Activated T-cell treated with anti-CD3 and anti-CD28 coated beads, Interleukin-2, amount 50 U/mL, for 1 hour (primary cell): ENCODE measurements around the gene ZFAND2A.

Experiments
- DNase-seq: peaks from one replicate; pipeline ENCODE4 v3.0.0-alpha.2; 2020

The ZFAND2A gene

DNA sequence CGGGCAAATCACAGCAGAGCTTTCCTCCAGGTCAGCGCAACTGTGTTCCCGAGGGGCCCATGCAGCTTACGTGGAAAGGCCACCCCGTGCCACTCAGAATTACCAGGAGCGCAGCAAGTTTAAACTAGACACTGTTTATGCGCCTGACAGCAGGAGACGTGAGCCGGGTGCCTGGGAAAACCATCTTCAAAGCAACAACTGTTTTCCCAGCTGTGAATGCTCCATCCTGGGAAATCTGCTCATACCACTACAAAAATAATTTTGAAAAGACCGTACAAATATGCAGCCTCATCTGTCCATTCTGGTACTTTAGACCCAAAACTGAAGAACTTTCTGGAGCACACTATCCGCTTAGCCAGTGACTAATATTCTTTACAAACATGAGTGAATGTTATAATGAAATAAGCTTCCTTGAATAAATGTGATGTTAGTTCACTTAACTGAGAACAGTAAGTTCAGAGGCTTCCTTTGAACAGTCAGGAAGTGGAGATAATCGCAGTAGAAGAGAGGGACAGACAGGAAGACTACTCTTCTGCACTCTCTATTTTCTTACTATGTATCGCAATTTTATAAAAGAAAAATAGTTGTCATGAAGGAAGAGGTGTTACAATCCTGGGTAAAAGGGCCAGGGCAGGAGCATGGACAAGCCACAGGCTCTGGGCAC is 55.3 kb downstream of the ZFAND2A start:
- DNase-seq: no peak

DNA sequence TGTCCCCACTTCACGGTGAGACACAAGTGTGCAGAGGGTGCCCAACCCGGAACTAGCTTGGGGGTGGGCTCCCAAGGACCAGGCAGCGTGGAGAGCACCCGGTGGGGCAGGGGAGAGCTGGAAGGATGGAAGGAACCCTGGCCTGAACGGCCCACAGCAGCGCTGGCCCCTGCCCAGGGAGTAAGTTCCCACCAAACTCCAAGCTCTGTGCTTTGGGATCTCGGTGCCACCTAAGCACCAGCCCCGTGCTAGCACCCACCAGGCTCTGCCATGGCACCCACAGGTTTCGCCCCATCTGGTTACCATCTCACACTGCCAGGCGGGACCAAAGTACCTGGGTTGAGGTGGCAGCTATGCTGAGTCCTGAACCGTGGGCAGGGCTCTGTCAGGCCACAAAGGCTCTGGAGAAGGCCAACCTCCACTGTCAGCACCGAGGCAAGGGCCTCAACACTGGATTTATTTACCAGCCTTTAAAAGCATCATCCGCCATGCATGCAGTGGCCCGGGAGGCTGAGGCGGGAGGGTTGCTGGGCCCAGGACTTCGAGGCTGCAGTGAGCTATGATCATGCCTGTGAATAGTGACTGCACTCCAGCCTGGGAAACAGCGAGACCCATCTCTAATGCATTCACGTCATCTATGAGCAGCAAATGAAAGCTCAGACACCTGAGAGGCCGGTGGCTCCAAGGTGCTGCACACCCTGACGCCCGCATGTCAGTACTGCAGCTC is 56.0 kb downstream of the ZFAND2A start:
- DNase-seq: no peak

DNA sequence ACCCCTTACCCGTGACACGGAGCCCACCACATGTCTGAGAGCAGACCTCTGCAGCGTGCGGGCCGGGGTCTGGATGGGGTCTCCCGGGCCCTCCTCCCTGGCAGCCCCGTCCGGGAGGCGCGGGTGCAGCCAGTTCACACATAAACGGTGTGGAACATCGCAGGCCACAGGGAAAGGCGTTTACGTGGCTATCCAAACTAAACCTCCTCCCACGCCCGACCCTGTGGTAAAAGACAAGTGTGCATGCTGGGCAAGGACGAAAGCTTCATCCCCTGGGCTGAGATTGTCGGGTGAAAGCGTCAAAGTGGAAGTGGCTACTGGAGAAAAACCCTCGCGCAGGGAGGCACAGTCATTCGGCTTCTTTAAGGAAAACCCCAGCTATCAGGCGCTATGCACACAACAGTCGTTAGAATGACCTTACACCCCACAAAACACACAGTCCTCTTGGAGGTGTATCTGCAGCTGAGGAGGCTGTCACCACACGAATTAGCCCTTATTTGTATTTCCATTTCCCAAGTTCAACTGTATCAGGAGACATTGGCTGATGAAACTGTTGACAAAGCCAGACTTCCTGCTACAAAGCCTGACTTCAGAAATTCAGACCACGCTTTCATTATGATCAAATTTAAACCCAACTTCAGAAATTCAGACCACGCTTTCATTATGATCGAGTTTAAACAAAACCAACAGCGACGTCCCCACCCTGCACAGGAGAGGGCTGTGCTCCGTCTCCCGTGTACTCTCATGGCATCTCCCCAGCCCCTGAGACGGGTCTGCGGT is 56.8 kb downstream of the ZFAND2A start:
- no peak for DNase-seq
